Measurements from ENCODE around the gene CEACAM16. TPM values are rescaled to one million over a fixed set of nuclear protein-coding genes. Genes with fewer than 3 reads are reported as not detected.

Gene CEACAM16
- total RNA-seq, 4 donors from 2014 or later: not detected

DNA sequence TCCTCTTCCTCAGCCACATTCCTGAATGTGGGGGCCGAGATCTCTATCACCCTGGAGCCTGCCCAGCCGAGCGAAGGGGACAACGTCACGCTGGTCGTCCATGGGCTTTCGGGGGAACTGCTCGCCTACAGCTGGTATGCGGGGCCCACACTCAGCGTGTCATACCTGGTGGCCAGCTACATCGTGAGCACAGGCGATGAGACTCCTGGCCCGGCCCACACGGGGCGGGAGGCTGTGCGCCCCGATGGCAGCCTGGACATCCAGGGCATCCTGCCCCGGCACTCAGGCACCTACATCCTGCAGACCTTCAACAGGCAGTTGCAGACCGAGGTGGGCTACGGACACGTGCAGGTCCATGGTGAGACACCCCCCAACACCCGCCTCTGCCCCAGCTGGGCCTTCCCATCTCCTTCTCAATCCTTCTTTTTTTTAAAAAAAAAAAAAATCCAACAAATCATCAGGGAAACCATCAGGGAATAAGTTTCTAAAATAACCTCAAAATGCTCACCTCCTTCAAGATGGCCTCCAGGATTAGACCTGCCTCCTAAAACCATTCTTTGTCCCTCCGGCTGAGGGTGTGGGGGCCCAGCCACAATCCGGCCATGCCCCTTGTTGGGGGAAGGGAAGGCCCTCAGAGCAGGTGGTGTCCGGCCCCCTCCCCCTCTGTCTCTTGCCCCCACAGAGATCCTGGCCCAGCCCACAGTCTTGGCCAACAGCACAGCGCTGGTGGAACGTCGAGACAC lies 4.6 kb downstream of the CEACAM16 start:
- no peak for DNase-seq
- no peaks in the 10 kb centered on the region for H3K36me3 ChIP-seq
- no peak for ATAC-seq
- H3K9me3 ChIP-seq: no peaks in the 10 kb centered on the region
- H3K4me3 ChIP-seq: no peak overlapping the region
- TF ChIP-seq, protein P1, sequence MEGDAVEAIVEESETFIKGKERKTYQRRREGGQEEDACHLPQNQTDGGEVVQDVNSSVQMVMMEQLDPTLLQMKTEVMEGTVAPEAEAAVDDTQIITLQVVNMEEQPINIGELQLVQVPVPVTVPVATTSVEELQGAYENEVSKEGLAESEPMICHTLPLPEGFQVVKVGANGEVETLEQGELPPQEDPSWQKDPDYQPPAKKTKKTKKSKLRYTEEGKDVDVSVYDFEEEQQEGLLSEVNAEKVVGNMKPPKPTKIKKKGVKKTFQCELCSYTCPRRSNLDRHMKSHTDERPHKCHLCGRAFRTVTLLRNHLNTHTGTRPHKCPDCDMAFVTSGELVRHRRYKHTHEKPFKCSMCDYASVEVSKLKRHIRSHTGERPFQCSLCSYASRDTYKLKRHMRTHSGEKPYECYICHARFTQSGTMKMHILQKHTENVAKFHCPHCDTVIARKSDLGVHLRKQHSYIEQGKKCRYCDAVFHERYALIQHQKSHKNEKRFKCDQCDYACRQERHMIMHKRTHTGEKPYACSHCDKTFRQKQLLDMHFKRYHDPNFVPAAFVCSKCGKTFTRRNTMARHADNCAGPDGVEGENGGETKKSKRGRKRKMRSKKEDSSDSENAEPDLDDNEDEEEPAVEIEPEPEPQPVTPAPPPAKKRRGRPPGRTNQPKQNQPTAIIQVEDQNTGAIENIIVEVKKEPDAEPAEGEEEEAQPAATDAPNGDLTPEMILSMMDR (IDR thresholded peaks at IDR 0.05 in 4 of 5, conservative IDR thresholded peaks at IDR 0.05 in 1 of 5): no peak
- no peak for TF ChIP-seq POLR2A (IDR thresholded peaks at IDR 0.05)
- no peaks in the 10 kb centered on the region for H3K27me3 ChIP-seq
- in situ Hi-C loops (cut with MboI; ENCODE audit: low sequenced_read_pairs in 4 of 4) (no loop called here), intact Hi-C loops (cut with DNase I; ENCODE audit: low total_unique reads) (no loop called here)
- H3K4me1 ChIP-seq: no peaks in the 10 kb centered on the region
- no peak overlapping the region for H3K27ac ChIP-seq

DNA sequence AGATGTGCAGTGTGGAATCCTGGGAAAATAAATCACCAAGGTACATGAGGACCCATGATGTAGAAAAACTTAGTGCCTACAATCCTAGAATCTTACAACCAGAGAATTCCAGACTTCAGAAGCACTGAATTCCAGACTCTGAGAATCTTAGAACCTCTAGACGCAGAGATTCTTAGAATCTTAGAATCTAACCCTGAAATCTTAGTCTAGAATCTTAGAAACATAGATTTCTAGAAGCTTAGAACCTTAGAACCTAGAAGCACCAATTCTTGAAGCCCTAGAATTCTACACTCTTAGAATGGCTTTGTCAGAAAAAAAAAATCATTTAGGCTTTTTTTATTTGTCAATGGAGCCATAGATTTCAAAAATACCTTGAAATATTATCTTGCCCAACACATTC lies 6.0 kb downstream of the CEACAM16 start:
- H3K36me3 ChIP-seq: no peaks in the 10 kb centered on the region
- TF ChIP-seq, protein P1 (IDR thresholded peaks at IDR 0.05 in 4 of 5, conservative IDR thresholded peaks at IDR 0.05 in 1 of 5): no peak
- no peak for TF ChIP-seq POLR2A (IDR thresholded peaks at IDR 0.05)
- in situ Hi-C loops (cut with MboI; ENCODE audit: low sequenced_read_pairs in 4 of 4) (no loop called here), intact Hi-C loops (cut with DNase I; ENCODE audit: low total_unique reads) (no loop called here)
- no peak for ATAC-seq
- H3K27me3 ChIP-seq: no peaks in the 10 kb centered on the region
- no peak for DNase-seq
- H3K4me1 ChIP-seq: no peaks in the 10 kb centered on the region
- H3K27ac ChIP-seq: no peak overlapping the region
- no peak overlapping the region for H3K4me3 ChIP-seq
- H3K9me3 ChIP-seq: no peaks in the 10 kb centered on the region

DNA sequence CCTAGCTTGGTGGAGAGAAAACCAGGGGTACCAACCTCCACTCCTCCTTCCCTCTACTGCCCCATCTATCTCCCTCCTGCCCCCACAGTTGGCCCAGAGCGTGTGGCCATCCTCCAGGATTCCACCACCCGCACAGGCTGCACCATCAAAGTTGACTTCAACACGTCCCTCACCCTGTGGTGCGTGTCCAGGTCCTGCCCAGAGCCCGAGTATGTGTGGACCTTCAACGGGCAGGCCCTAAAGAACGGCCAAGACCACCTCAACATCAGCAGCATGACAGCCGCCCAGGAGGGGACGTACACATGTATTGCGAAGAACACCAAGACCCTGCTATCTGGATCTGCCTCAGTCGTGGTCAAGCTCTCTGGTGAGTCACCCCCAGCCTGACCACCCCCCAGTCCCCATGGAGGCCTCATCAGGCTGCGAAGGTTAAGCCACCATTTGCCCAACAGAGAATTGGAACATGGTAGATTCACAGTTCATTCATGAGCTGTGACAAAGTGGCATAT lies 6.6 kb downstream of the CEACAM16 start:
- no peaks in the 10 kb centered on the region for H3K9me3 ChIP-seq
- no peaks in the 10 kb centered on the region for H3K4me1 ChIP-seq
- TF ChIP-seq, protein P1 (IDR thresholded peaks at IDR 0.05 in 4 of 5, conservative IDR thresholded peaks at IDR 0.05 in 1 of 5): no peak
- no peak for TF ChIP-seq POLR2A (IDR thresholded peaks at IDR 0.05)
- intact Hi-C loops (cut with DNase I; ENCODE audit: low total_unique reads): no loop called here
- no peaks in the 10 kb centered on the region for H3K36me3 ChIP-seq
- no peak overlapping the region for H3K4me3 ChIP-seq
- ATAC-seq (no peak), DNase-seq (no peak)
- in situ Hi-C loops (cut with MboI; ENCODE audit: low sequenced_read_pairs in 4 of 4): no loop called here
- H3K27me3 ChIP-seq: no peaks in the 10 kb centered on the region
- H3K27ac ChIP-seq: no peak overlapping the region

DNA sequence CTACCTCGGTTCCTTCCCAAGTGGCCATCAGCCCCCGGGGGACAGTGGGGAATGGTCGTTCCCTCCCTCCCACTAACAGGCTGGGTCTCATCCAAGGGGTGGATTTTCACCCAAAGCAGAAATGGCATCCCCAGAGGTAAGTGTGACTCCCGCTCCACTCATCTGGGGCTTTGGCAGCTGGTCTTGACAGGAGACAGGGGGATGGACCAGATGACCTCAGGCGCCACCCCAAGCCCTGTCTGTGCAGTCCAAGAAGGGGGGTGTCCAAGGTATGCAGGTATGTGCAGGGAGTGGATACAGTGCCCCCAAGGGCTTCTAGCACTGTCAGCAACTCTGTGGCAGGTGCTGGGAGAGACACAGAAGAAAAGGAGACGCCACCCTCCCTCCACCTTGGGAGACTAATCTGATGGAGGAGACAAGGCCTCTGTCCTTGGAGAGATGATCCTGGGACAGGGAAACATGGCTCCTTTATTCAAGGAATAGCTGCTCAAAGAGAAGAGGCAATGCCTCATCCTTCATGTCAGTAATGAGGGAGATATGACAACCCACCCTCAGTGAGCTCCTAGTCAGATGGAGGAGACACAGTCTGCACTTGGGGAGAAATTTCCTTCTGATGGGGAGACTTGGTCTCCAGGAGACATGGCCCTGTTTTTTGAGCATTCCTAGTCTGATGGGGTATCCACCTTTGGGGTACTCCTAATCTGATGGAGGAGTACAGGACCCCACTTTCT lies 7.7 kb downstream of the CEACAM16 start:
- in situ Hi-C loops (cut with MboI; ENCODE audit: low sequenced_read_pairs in 4 of 4): no loop called here
- Histone ChIP-seq H3K9me3 (no peaks in the 10 kb centered on the region), H3K36me3 (no peaks in the 10 kb centered on the region), H3K4me3 (no peak overlapping the region), H3K27ac (no peak overlapping the region), H3K27me3 (no peaks in the 10 kb centered on the region), H3K4me1 (no peaks in the 10 kb centered on the region)
- TF ChIP-seq POLR2A (IDR thresholded peaks at IDR 0.05): no peak
- TF ChIP-seq, protein P1 (IDR thresholded peaks at IDR 0.05 in 4 of 5, conservative IDR thresholded peaks at IDR 0.05 in 1 of 5): no peak
- no peak for ATAC-seq
- DNase-seq: no peak
- intact Hi-C loops (cut with DNase I; ENCODE audit: low total_unique reads): no loop called here
